SU-DHL-6 (cell line): ENCODE results near the gene GLO1.

ENCODE experiments used
- H2AFZ ChIP-seq: fragments of 200-600 bp; sonication (generic); 2 replicates; pipeline ENCODE4 v1.6.1; 2014; ENCODE audit warnings: low read depth, mild to moderate bottlenecking, moderate library complexity, mixed read lengths, antibody characterized with exemption, low read length; ENCODE audit not compliant: severe bottlenecking
- H3F3A ChIP-seq: fragments of 200-600 bp; shearing (Covaris generic); 2 replicates; pipeline ENCODE4 v1.6.0; 2016; ENCODE audit warnings: antibody characterized with exemption, mild to moderate bottlenecking; ENCODE audit not compliant: insufficient read depth
- H3K27ac ChIP-seq: fragments of 200-600 bp; sonication (generic); 2 replicates; pipeline ENCODE4 v1.5.1; 2016; ENCODE audit warnings: low read depth, mild to moderate bottlenecking, low read length, moderate library complexity, mixed read lengths
- H3K27me3 ChIP-seq: fragments of 200-600 bp; sonication (generic), shearing (Covaris generic); 2 replicates; pipeline ENCODE4 v1.6.0; 2014; ENCODE audit warnings: mild to moderate bottlenecking, low read length
- H3K36me3 ChIP-seq: fragments of 200-600 bp; sonication (generic); 2 replicates; pipeline ENCODE4 v1.6.1; 2014; ENCODE audit warnings: mild to moderate bottlenecking, low read length, mixed read lengths
- H3K4me2 ChIP-seq: fragments of 300-600, 200-600 bp; shearing (Covaris generic), sonication (generic); 2 replicates; pipeline ENCODE4 v1.6.0; 2014; ENCODE audit warnings: low read length, low read depth, mild to moderate bottlenecking; ENCODE audit not compliant: poor library complexity, severe bottlenecking
- H3K4me3 ChIP-seq: fragments of 200-600 bp; sonication (generic); 2 replicates; pipeline ENCODE4 v1.5.1; 2014; ENCODE audit warnings: antibody characterized with exemption, low read length, mild to moderate bottlenecking, mixed read lengths; ENCODE audit not compliant: insufficient read depth, poor library complexity, severe bottlenecking
- H3K79me2 ChIP-seq: fragments of 200-600 bp; sonication (generic); 2 replicates; pipeline ENCODE4 v1.6.1; 2014; ENCODE audit warnings: mild to moderate bottlenecking, low read length, moderate library complexity; ENCODE audit not compliant: insufficient read depth
- H3K9ac ChIP-seq: fragments of 200-600 bp; sonication (generic); 2 replicates; pipeline ENCODE4 v1.7.0; 2014; ENCODE audit warnings: mild to moderate bottlenecking, low read length
- H3K9me2 ChIP-seq: fragments of 200-600 bp; sonication (generic); replicated peaks from 2 replicates; pipeline ENCODE4 v1.6.1; 2014; ENCODE audit warnings: low read length; ENCODE audit not compliant: insufficient read depth
- H3K9me3 ChIP-seq: fragments of 200-600 bp; sonication (generic); 2 replicates; pipeline ENCODE4 v1.6.1; 2014; ENCODE audit warnings: low read length, mixed read lengths; ENCODE audit not compliant: insufficient read depth
- H4K20me1 ChIP-seq: fragments of 200-600 bp; sonication (generic); 2 replicates; pipeline ENCODE4 v1.6.1; 2014; ENCODE audit warnings: low read depth, mild to moderate bottlenecking, antibody characterized with exemption, low read length, moderate library complexity, mixed read lengths
- CTCF ChIP-seq: fragments of 200-600 bp; sonication (generic); IDR thresholded peaks from one replicate; pipeline ENCODE4 v1.5.1; 2017; ENCODE audit warnings: antibody characterized with exemption, mild to moderate bottlenecking, low read length, moderate library complexity; ENCODE audit not compliant: insufficient read depth, poor library complexity, severe bottlenecking
- EZH2phosphoT487 ChIP-seq: fragments of 200-600 bp; sonication (generic), shearing (Covaris generic); conservative IDR thresholded peaks from 2 replicates; pipeline ENCODE4 v1.6.1; 2018; ENCODE audit warnings: mild to moderate bottlenecking, antibody characterized with exemption, low read length, moderate library complexity, mixed read lengths

The GLO1 gene

GRCh38 chr6:38673397-38674165 lies 29.4 kb downstream of the GLO1 start:
- Histone ChIP-seq H3K4me3 (no peak overlapping the region), H3K4me2 (no peak overlapping the region), H2AFZ (no peak overlapping the region), H3K27ac (no peak overlapping the region), H3K9ac (no peak overlapping the region), H3F3A (peaks cover 15% of the 10 kb centered on the region), H3K27me3 (no peaks in the 10 kb centered on the region), H3K9me2 (no peaks in the 10 kb centered on the region), H3K79me2 (no peaks in the 10 kb centered on the region), H3K36me3 (peaks cover 24% of the 10 kb centered on the region), H4K20me1 (peaks cover 4% of the 10 kb centered on the region; the same call in 1 of the 2 replicates), H3K9me3 (no peaks in the 10 kb centered on the region)
- TF ChIP-seq EZH2phosphoT487 (no peak), CTCF (no peak)

GRCh38 chr6:38671885-38672467 lies 31.0 kb downstream of the GLO1 start:
- no peak overlapping the region for H3K4me2 ChIP-seq
- H3K36me3 ChIP-seq = peaks cover 17% of the 10 kb centered on the region
- no peak overlapping the region for H2AFZ ChIP-seq
- no peaks in the 10 kb centered on the region for H3K27me3 ChIP-seq
- peak; percentile 85 for TF ChIP-seq CTCF
- TF ChIP-seq EZH2phosphoT487 = no peak
- H3F3A ChIP-seq = peaks cover 15% of the 10 kb centered on the region
- no peak overlapping the region for H3K4me3 ChIP-seq
- no peaks in the 10 kb centered on the region for H3K79me2 ChIP-seq
- peaks cover 4% of the 10 kb centered on the region; the same call in 1 of the 2 replicates for H4K20me1 ChIP-seq
- no peak overlapping the region for H3K27ac ChIP-seq
- H3K9me3 ChIP-seq = no peaks in the 10 kb centered on the region
- H3K9me2 ChIP-seq = no peaks in the 10 kb centered on the region
- no peak overlapping the region for H3K9ac ChIP-seq

GRCh38 chr6:38658418-38659167 lies 44.4 kb downstream of the GLO1 start:
- Histone ChIP-seq H3K36me3 (no peaks in the 10 kb centered on the region), H4K20me1 (no peaks in the 10 kb centered on the region), H3K9ac (no peak overlapping the region), H3K79me2 (no peaks in the 10 kb centered on the region), H3K9me2 (no peaks in the 10 kb centered on the region), H3K27ac (no peak overlapping the region), H3K4me2 (no peak overlapping the region), H3K27me3 (no peaks in the 10 kb centered on the region), H3K4me3 (no peak overlapping the region), H3K9me3 (no peaks in the 10 kb centered on the region), H3F3A (no peaks in the 10 kb centered on the region), H2AFZ (no peak overlapping the region)
- TF ChIP-seq CTCF = no peak
